Measurements from ENCODE around the gene SEMA3F. TPM values are rescaled to one million over a fixed set of nuclear protein-coding genes. Genes with fewer than 3 reads are reported as not detected.
A peak's percentile ranks its signal among the peaks of the same experiment; 100 is the strongest.

SEMA3F gene
- total and polyA plus RNA-seq, 5 experiments from 2014 or later = not detected

- H3K27ac Mint-ChIP-seq = peak overlapping the region in 8 of 10 donors; percentile 60 to 93 (median 83)
- H3K9me3 Mint-ChIP-seq = no peaks in the 10 kb centered on the region
- H3K4me1 Mint-ChIP-seq = peaks cover 4 to 15% (median 11%) of the 10 kb centered on the region in 4 donors
- peak; percentile 78 to 94 (median 90) for DNase-seq
- POLR2A ChIA-PET = interaction anchor here (1.0 to 5.5 kb wide), 9 partner anchors 10 to 130 kb away, joined by 3 to 48 read pairs (median 4); partner anchors contain the start of gene SLC38A3
- no peaks in the 10 kb centered on the region for H3K36me3 Mint-ChIP-seq
- H3K27me3 Mint-ChIP-seq = peaks cover 0 to 21% (median 7%) of the 10 kb centered on the region in 5 donors
- peak; percentile 88 to 90 for ATAC-seq
- H3K4me3 Mint-ChIP-seq = peak overlapping the region; percentile 44 to 84 (median 68)
These were observed 39.2 kb downstream of the SEMA3F start for GRCh38 chr3:50194128-50194902.

GRCh38 chr3:50194903-50195500 is 39.9 kb downstream of the SEMA3F start:
- peak overlapping the region; percentile 36 to 79 (median 66) for H3K4me3 Mint-ChIP-seq
- H3K9me3 Mint-ChIP-seq = no peaks in the 10 kb centered on the region
- peak overlapping the region in 8 of 10 donors; percentile 55 to 93 (median 80) for H3K27ac Mint-ChIP-seq
- H3K27me3 Mint-ChIP-seq = peaks cover 0 to 21% (median 7%) of the 10 kb centered on the region in 5 donors
- H3K36me3 Mint-ChIP-seq = no peaks in the 10 kb centered on the region
- peak in 1 of 10 donors; percentile 52 for DNase-seq
- ATAC-seq = peak; percentile 55 to 85
- POLR2A ChIA-PET = interaction anchor here (0.9 to 5.5 kb wide), 8 partner anchors 10 to 129 kb away, joined by 3 to 48 read pairs (median 3); partner anchors contain the start of gene SLC38A3
- H3K4me1 Mint-ChIP-seq = peaks cover 4 to 15% (median 11%) of the 10 kb centered on the region in 4 donors

- no peak for ATAC-seq
- H3K4me3 Mint-ChIP-seq = peak overlapping the region in 3 of 10 donors; percentile 29 to 63 (median 62)
- H3K27ac Mint-ChIP-seq = peak overlapping the region in 4 of 10 donors; percentile 6 to 73 (median 64)
- DNase-seq = peak in 1 of 10 donors; percentile 59
- H3K4me1 Mint-ChIP-seq = peaks cover 4 to 15% (median 11%) of the 10 kb centered on the region in 4 donors
- POLR2A ChIA-PET = interaction anchor here (0.9 to 5.5 kb wide), 4 partner anchors 23 to 51 kb away, joined by 3 to 48 read pairs (median 3); no protein-coding TSS in a partner anchor
- H3K36me3 Mint-ChIP-seq = no peaks in the 10 kb centered on the region
- peaks cover 4 to 22% (median 8%) of the 10 kb centered on the region in 5 donors for H3K27me3 Mint-ChIP-seq
- H3K9me3 Mint-ChIP-seq = no peaks in the 10 kb centered on the region
These were observed 40.6 kb downstream of the SEMA3F start for GRCh38 chr3:50195501-50196252.

- peak overlapping the region in 3 of 10 donors; percentile 7 to 87 (median 9) for H3K27ac Mint-ChIP-seq
- H3K27me3 Mint-ChIP-seq = peaks cover 11 to 28% (median 13%) of the 10 kb centered on the region in 5 donors
- peak in 1 of 10 donors; percentile 9 for DNase-seq
- no peaks in the 10 kb centered on the region for H3K36me3 Mint-ChIP-seq
- H3K9me3 Mint-ChIP-seq = no peaks in the 10 kb centered on the region
- POLR2A ChIA-PET = interaction anchor here (0.9 to 1.3 kb wide), 2 partner anchors 23 to 50 kb away, joined by 3 read pairs; no protein-coding TSS in a partner anchor
- no peak for ATAC-seq
- H3K4me1 Mint-ChIP-seq = peaks cover 6 to 15% (median 11%) of the 10 kb centered on the region in 4 donors
- H3K4me3 Mint-ChIP-seq = no peak overlapping the region
These were observed 41.2 kb downstream of the SEMA3F start for GRCh38 chr3:50196253-50196801.

- Mint-ChIP-seq H3K4me3 (no peak overlapping the region), H3K4me1 (peaks cover 0 to 15% (median 3%) of the 10 kb centered on the region in 4 donors), H3K9me3 (peaks cover 0 to 1% (median 0%) of the 10 kb centered on the region in 9 donors), H3K27me3 (peaks cover 16 to 51% (median 36%) of the 10 kb centered on the region in 5 donors), H3K36me3 (no peaks in the 10 kb centered on the region), H3K27ac (no peak overlapping the region)
- DNase-seq (peak in 1 of 10 donors; percentile 52), ATAC-seq (no peak)
- POLR2A ChIA-PET = no interaction called here
These were observed 46.6 kb downstream of the SEMA3F start for GRCh38 chr3:50201573-50202315.

GRCh38 chr3:50202353-50203112 is 47.4 kb downstream of the SEMA3F start:
- peak overlapping the region in 3 of 10 donors; percentile 60 to 69 (median 65) for H3K27ac Mint-ChIP-seq
- H3K9me3 Mint-ChIP-seq = peaks cover 0 to 1% (median 0%) of the 10 kb centered on the region in 9 donors
- H3K4me3 Mint-ChIP-seq = peak overlapping the region in 3 of 10 donors; percentile 5 to 59 (median 43)
- POLR2A ChIA-PET = no interaction called here
- H3K4me1 Mint-ChIP-seq = peaks cover 0 to 15% (median 3%) of the 10 kb centered on the region in 4 donors
- peak in 1 of 10 donors; percentile 54 for DNase-seq
- no peak for ATAC-seq
- H3K36me3 Mint-ChIP-seq = no peaks in the 10 kb centered on the region
- H3K27me3 Mint-ChIP-seq = peaks cover 16 to 54% (median 36%) of the 10 kb centered on the region in 5 donors

- peak overlapping the region in 4 of 10 donors; percentile 28 to 60 (median 38) for H3K27ac Mint-ChIP-seq
- ATAC-seq = no peak
These were observed 48.1 kb downstream of the SEMA3F start for GRCh38 chr3:50203113-50203808.

GRCh38 chr3:50203809-50204803 is 49.0 kb downstream of the SEMA3F start:
- no peak for ATAC-seq
- POLR2A ChIA-PET = interaction anchor here (1.7 kb wide), 1 partner anchor 10 kb away, joined by 7 read pairs; no protein-coding TSS in a partner anchor

More at GRCh38 chr3:50203113-50203808, 48.1 kb downstream of the SEMA3F start:
- peak overlapping the region in 3 of 10 donors; percentile 5 to 59 (median 43) for H3K4me3 Mint-ChIP-seq
- H3K36me3 Mint-ChIP-seq = no peaks in the 10 kb centered on the region
- POLR2A ChIA-PET = no interaction called here
- peaks cover 0 to 15% (median 3%) of the 10 kb centered on the region in 4 donors for H3K4me1 Mint-ChIP-seq
- H3K27me3 Mint-ChIP-seq = peaks cover 16 to 54% (median 36%) of the 10 kb centered on the region in 5 donors
- peaks cover 0 to 1% (median 0%) of the 10 kb centered on the region in 9 donors for H3K9me3 Mint-ChIP-seq
- peak in 1 of 10 donors; percentile 27 for DNase-seq

GRCh38 chr3:50204804-50205412 is 49.8 kb downstream of the SEMA3F start, which contains the start of gene SLC38A3:
Gene SLC38A3 (plus strand): TSS chr3:50205271. CDS start chr3:50214200, 8,929 bp downstream.
- Mint-ChIP-seq H3K27me3 (peaks cover 14 to 54% (median 37%) of the 10 kb centered on the region in 5 donors), H3K9me3 (peaks cover 0 to 1% (median 0%) of the 10 kb centered on the region in 9 donors), H3K4me3 (peak within 1 kb of the TSS in 8 of 10 donors; percentile 40 to 74 (median 54))

More at GRCh38 chr3:50203809-50204803, 49.0 kb downstream of the SEMA3F start:
- H3K4me1 Mint-ChIP-seq = peaks cover 0 to 15% (median 4%) of the 10 kb centered on the region in 4 donors
- H3K27me3 Mint-ChIP-seq = peaks cover 16 to 56% (median 39%) of the 10 kb centered on the region in 5 donors
- H3K27ac Mint-ChIP-seq = peak overlapping the region in 2 of 10 donors; percentile 34 to 43
- peak overlapping the region in 2 of 10 donors; percentile 44 to 56 for H3K4me3 Mint-ChIP-seq
- H3K9me3 Mint-ChIP-seq = peaks cover 0 to 1% (median 0%) of the 10 kb centered on the region in 9 donors
- no peaks in the 10 kb centered on the region for H3K36me3 Mint-ChIP-seq
- no peak for DNase-seq

More at GRCh38 chr3:50204804-50205412, 49.8 kb downstream of the SEMA3F start, which contains the start of gene SLC38A3:
- DNase-seq (peak in 4 of 10 donors; percentile 27 to 37 (median 31)), ATAC-seq (peak; percentile 55 to 68)
- POLR2A ChIA-PET = interaction anchor here (1.7 kb wide), 1 partner anchor 11 kb away, joined by 7 read pairs; no protein-coding TSS in a partner anchor
- peaks cover 0 to 15% (median 4%) of the 10 kb centered on the region in 4 donors for H3K4me1 Mint-ChIP-seq
- H3K27ac Mint-ChIP-seq = peak within 1 kb of the TSS in 1 of 10 donors; percentile 56
- no peaks in the 10 kb centered on the region for H3K36me3 Mint-ChIP-seq

All from naive thymus-derived CD8-positive, alpha-beta T cell (primary cell).